Type B pancreatic cell (in vitro differentiated cells): ENCODE results near the gene NOC2L. TPM values are rescaled to one million over a fixed set of nuclear protein-coding genes. Genes with fewer than 3 reads are reported as not detected.
"Not testable (repeated sequence)": the region's sequence is repeated elsewhere in the genome, so short reads cannot be mapped to it uniquely, and the experiment has no call there.

Source experiments
- DNase-seq: peaks from one replicate; pipeline ENCODE4 v3.0.0; 2021; ENCODE audit warnings: mixed read lengths; ENCODE audit not compliant: unreplicated experiment; ENCODE audit errors: extremely low spot score
- H3K27ac Mint-ChIP-seq: 2 replicates; pipeline ENCODE4 v1.8.0; 2021; ENCODE audit warnings: mild to moderate bottlenecking, mixed read lengths
- H3K27me3 Mint-ChIP-seq: 2 replicates; pipeline ENCODE4 v1.8.0; 2021; ENCODE audit warnings: mixed read lengths
- H3K36me3 Mint-ChIP-seq: 2 replicates; pipeline ENCODE4 v1.8.0; 2021; ENCODE audit warnings: mixed read lengths
- H3K4me1 Mint-ChIP-seq: one replicate; pipeline ENCODE4 v1.8.0; 2021; ENCODE audit warnings: mixed read lengths; ENCODE audit not compliant: unreplicated experiment
- H3K4me3 Mint-ChIP-seq: 2 replicates; pipeline ENCODE4 v1.8.0; 2021; ENCODE audit warnings: mild to moderate bottlenecking, mixed read lengths
- H3K9me3 Mint-ChIP-seq: 2 replicates; pipeline ENCODE4 v1.8.0; 2021; ENCODE audit warnings: mixed read lengths
- CTCF ChIP-seq: fragments of 200-600 bp; sonication (generic); conservative IDR thresholded peaks from 2 replicates; pipeline ENCODE4 v1.5.0; 2021; ENCODE audit warnings: antibody characterized with exemption, mild to moderate bottlenecking
- total RNA-seq: library from RNA; stranded (reverse); gene quantifications from 2 replicates; pipeline ENCODE4 v1.2.1, GENCODE V29; 2021; ENCODE audit warnings: low replicate concordance

The NOC2L gene
- total RNA-seq, 1 donor from 2014 or later = 87.2 TPM

GRCh38 chr1:978069-978834 is 19.2 kb upstream of the NOC2L start:
- Mint-ChIP-seq H3K4me1 (peaks cover 4% of the 10 kb centered on the region), H3K36me3 (no peaks in the 10 kb centered on the region), H3K4me3 (peak overlapping the region; percentile 39), H3K27me3 (peaks cover 16% of the 10 kb centered on the region), H3K9me3 (no peaks in the 10 kb centered on the region), H3K27ac (peak overlapping the region; percentile 66)
- no peak for DNase-seq
- no peak for TF ChIP-seq CTCF

GRCh38 chr1:976791-977190 is 17.7 kb upstream of the NOC2L start:
- H3K4me3 Mint-ChIP-seq, H3K27ac Mint-ChIP-seq: not testable (repeated sequence)

GRCh38 chr1:975896-976683 is 17.0 kb upstream of the NOC2L start:
- Mint-ChIP-seq H3K27ac (peak overlapping the region; percentile 50), H3K4me1 (peaks cover 4% of the 10 kb centered on the region), H3K36me3 (no peaks in the 10 kb centered on the region), H3K9me3 (no peaks in the 10 kb centered on the region), H3K4me3 (peak overlapping the region; percentile 61), H3K27me3 (peaks cover 7% of the 10 kb centered on the region)
- peak; percentile 80 for TF ChIP-seq CTCF
- no peak for DNase-seq

More at GRCh38 chr1:976791-977190, 17.7 kb upstream of the NOC2L start:
- not testable (repeated sequence) for H3K4me1 Mint-ChIP-seq, H3K9me3 Mint-ChIP-seq, H3K27me3 Mint-ChIP-seq, H3K36me3 Mint-ChIP-seq, DNase-seq

- Mint-ChIP-seq H3K9me3 (no peaks in the 10 kb centered on the region), H3K4me1 (peaks cover 4% of the 10 kb centered on the region), H3K4me3 (peak overlapping the region; percentile 61), H3K36me3 (no peaks in the 10 kb centered on the region), H3K27ac (no peak overlapping the region), H3K27me3 (peaks cover 5% of the 10 kb centered on the region)
- no peak for DNase-seq
- TF ChIP-seq CTCF = no peak
Measured at GRCh38 chr1:975365-975764, 16.3 kb upstream of the NOC2L start.

- no peak for DNase-seq
- H3K27me3 Mint-ChIP-seq = peaks cover 5% of the 10 kb centered on the region
- no peak overlapping the region for H3K27ac Mint-ChIP-seq
- no peak for TF ChIP-seq CTCF
- H3K4me3 Mint-ChIP-seq = no peak overlapping the region
- peaks cover 4% of the 10 kb centered on the region for H3K4me1 Mint-ChIP-seq
- H3K9me3 Mint-ChIP-seq = no peaks in the 10 kb centered on the region
- H3K36me3 Mint-ChIP-seq = no peaks in the 10 kb centered on the region
Measured at GRCh38 chr1:974687-975328, 15.8 kb upstream of the NOC2L start.

GRCh38 chr1:974293-974640 is 15.2 kb upstream of the NOC2L start:
- no peak overlapping the region for H3K27ac Mint-ChIP-seq
- no peak overlapping the region for H3K4me3 Mint-ChIP-seq
- H3K36me3 Mint-ChIP-seq = no peaks in the 10 kb centered on the region
- DNase-seq = no peak
- no peak for TF ChIP-seq CTCF
- H3K4me1 Mint-ChIP-seq = peaks cover 4% of the 10 kb centered on the region
- H3K27me3 Mint-ChIP-seq = peaks cover 11% of the 10 kb centered on the region
- no peaks in the 10 kb centered on the region for H3K9me3 Mint-ChIP-seq
